ENCODE data around the gene CHD5.

CHD5 gene

DNA sequence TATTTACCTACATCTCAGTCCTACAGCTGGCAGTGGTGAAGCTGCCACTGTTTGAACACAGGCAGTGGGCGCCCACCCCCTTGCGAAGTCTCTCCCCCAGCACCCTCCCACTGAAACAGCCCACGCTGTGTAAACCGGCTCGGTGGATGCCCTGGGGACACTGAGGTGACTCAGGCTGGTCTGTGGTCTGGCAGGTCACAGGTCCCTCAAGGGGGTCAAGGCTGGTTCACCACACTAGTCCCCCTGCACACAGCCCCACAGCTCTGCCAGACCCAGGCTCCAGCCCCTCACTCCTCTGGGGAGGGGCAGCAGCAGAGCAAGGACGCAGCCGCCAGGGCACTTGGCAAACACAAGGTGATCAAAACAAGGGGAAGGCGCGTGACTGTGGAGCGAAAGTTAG is 7.6 kb downstream of the CHD5 start:
- no peak for DNase-seq (ENCODE audit: low spot score)

DNA sequence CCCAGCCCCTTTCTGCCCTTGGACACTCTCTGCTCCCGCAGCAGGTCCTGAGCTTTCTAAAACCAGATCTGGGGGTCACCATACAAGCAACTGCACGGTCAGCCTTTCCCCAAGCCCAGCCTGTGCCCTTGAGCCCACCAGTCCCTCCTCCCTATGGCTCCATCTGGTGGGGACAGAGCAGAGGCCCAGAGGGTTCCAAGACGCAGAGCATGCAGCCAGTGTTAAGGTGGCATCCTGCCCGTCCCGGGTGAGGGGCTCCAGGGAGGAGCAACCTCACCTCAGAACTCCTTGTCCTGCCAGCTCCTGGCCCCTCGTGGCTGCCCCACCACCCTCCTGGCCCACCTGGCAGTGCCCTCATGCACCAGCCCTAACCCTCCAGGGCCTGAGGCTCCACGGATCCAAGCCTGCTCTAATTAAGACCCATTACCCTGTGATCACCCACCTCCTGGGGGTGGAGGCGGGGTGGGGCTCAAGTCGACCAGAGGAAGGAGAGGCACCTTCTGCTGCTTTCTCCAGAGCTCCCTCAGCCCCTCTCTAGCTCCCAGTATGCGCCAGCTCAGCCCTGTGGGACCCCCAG is 8.5 kb downstream of the CHD5 start:
- no peak for DNase-seq (ENCODE audit: low spot score)

DNA sequence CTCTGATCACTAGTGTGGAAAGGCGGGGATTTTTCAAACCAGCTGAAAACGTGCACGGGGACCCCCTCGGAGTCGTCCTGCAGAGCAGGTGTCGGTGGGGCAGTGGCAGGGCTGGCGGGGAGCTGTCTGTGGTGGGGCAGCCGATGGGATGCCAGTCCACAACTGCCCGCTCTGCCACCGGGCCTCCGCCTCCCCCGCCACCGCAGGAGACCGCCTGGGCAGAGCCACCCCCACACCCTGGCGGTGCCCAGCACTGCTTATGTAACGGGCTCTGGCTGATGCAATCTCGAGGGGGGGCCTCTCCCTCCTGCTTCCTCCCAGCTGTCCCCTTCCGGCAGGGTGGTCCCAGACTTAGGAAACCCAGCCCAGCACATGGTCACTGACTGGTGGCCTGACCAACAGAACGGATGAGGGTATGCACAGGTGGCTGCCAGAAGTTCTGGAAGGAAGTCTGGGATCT is 9.3 kb downstream of the CHD5 start:
- no peak for DNase-seq (ENCODE audit: low spot score)

DNA sequence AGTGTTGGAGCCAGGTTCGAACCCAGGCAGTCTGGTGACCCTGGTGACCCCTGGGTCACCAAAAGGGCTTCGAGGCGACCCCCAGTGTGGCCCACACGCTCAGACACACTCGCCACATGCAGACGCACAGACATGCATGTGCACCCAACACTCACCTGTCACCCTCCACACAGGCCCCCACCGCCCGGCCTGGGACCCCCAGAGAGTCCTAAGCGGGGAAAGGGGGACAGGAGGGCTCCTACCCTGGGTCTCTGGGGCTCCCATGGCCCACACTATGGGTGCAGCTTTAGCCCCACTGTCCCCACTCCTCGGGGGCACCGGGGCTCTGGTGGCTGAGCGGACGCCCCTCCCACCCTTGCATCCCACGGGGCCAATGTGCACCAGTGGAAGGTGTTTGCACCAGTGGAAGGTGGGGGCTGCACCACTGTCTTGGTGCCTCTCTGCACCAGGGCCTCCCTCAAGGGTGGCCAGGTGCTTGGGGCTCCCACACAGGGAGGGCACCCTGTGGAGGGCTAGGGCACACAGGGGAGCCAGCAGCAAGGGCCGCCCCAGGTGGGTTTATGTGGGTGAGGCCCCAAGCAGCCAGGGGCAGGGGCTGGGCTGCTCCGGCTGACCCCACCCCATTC is 9.9 kb downstream of the CHD5 start:
- DNase-seq (ENCODE audit: low spot score) = no peak

DNA sequence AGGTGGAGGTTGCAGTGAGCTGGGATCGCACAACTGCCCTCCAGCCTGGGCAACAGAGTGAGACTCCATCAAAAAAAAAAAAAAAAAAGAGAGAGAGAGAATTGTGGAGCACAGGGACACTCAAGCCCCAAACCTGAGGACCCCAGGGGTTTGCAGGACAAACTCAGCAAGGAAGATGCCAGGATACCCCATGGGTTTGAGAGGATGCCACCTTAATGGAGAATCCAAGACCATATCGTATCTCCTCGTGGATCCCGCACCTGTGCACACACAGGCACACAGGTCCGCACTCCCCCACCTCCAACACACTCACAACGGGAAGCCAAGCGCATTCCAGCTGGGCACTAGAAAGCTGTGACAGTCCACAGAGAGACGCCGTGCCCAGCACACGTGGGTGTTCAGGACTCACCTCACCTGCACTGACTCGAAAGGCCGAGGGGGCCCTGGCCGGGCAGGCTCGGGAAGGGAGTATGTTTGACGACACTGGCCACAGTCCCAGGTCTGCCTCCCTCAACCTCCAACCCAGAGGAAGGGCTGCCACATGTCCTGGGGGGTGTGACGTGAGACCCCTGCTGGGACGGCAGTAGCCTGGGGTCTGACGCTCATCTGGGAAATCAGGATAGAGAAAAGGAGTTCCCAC is 11.1 kb downstream of the CHD5 start:
- no peak for DNase-seq (ENCODE audit: low spot score)

DNA sequence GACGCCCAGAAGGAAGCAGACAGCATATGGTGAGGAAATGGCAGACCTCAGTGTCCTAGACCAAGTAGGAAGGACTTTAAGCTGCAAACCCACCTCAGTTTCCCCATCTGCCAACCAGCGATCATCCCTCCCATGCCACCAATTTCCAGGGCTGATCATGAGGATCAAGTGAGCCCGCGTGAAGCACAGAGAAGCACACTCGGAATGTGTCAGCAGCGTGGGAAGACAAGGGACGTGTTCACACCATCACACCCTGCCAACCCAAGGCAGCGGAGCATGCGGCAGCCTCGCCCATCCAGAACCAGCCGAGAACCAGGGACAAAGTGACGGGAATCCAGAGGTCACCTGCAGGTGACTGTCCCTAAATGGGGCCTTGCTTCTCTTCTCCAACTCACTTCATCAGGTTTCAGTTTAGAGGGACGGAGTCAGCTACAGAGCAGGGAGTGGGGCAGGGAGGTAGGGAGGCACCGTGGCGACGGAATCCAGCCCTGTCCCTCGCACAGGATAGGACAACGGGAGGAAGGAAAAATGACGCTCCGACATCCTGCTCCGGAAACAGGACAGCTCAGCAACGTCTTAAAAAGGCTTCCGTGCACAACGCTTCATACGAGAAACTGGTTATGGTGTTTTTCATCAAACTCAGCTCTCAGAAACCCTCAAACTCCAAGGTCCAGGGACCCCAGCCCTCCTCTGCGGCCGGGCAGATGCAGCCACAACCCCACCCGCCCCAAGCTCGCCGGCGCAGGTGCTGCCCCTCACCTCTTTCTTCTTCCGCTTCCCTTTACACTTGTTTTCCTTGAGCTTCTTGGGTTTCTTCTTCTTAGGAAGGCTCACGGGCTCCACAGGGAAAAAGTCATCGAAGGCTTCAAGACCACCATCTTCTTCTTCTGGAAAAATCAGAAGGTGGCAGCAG is 12.5 kb downstream of the CHD5 start:
- DNase-seq (ENCODE audit: low spot score) = no peak

DNA sequence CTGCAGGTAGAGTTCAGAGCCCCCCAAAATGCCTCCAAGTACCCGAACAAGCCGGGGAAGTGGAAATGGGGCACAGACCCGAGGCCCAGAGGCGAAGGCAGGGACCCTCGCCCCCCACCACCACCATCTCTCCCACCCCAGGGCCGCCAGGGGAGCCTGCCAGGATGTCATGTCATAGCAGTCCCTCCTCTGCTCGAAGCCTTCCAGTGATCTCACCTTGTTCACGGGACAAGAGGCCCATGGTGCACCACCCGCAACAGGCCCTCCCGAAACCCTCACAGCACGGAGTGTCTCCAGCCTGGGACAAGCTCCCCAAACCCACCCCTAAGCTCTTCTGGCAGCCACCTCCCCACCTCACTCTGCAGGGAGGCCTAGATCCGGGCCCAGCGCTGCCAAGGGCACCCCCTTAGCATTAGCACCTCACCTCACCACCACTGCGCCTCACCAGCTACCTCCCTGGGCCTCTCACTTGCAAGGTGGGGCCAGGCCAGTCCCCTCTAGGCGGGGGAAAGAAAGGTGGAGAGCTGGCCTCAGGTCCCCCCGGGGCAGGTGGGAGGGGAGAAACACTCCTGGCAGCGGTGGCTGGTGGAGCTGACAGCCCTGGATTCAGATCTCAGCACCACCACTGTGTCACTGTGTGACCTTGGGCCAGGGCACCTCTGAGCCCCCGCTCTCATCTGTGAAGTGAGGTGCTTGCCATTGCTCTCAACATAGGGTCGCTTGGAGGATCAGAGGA is 13.3 kb downstream of the CHD5 start:
- no peak for DNase-seq (ENCODE audit: low spot score)

DNA sequence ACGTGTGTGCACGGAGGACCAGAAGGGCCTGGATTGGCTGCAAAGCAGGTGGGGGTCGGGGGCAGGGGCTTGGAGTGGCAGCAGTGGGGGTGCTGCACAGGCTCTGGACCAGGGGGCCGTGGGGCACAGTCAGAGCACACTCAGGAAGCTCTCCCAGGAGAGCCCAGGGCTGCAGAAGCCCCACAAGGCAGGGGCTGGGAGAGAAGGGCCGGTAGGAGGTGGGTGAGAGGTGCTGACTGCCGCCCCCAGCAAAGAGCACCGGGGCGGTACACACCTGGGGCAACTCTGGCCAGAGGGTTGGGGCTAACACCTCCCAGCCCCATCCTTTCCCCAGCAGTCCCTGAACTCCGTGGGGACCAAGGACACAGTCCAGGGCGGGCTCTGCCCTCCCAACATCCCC is 13.9 kb downstream of the CHD5 start:
- no peak for DNase-seq (ENCODE audit: low spot score)

DNA sequence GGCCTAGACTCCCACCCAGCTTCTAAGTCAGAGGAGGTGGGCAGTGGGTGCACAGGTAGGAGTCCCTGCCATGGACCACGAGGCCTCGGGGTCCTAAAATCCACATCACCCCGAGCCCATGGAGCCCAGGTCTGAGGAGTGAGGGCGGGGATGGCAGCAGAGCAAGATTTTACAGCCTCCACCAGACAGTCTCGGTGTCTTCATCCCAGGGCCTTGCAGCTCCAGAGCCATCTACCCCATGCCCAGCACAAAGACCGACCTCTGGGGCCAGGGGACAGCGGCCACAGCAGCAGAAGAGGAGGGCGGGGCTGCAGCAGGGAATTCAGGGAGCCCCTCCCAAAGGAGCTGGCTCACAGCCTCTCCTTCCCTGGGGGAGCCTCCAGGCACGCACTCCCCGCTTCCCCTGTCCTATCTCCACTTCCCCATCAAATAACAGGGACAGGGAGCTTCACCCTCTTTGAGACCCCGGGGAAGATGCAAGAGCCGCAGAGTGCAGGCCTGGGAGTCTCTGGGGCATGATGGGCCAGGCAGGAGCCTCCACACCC is 14.6 kb downstream of the CHD5 start:
- no peak for DNase-seq (ENCODE audit: low spot score)

DNA sequence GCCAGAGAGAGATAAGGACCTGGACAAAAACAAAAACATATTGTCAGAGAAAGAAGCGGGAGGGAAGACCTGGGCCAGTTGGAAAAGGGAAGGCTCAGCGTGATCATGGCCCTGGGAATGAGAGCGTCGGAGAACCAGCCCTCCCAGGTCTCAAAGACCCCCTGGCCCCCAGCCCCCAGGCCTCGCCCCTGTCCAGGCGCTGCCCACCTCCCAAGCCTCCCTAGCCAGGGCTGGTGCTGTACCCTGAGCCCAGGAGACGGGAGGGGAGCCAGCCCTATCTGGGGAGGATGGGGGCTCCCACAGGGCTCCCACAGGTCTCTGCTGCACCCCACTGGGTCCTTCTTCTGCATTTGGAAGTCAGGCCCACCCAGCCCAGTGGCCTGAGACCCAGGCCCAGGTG is 15.1 kb downstream of the CHD5 start:
- DNase-seq (ENCODE audit: low spot score) = no peak

DNA sequence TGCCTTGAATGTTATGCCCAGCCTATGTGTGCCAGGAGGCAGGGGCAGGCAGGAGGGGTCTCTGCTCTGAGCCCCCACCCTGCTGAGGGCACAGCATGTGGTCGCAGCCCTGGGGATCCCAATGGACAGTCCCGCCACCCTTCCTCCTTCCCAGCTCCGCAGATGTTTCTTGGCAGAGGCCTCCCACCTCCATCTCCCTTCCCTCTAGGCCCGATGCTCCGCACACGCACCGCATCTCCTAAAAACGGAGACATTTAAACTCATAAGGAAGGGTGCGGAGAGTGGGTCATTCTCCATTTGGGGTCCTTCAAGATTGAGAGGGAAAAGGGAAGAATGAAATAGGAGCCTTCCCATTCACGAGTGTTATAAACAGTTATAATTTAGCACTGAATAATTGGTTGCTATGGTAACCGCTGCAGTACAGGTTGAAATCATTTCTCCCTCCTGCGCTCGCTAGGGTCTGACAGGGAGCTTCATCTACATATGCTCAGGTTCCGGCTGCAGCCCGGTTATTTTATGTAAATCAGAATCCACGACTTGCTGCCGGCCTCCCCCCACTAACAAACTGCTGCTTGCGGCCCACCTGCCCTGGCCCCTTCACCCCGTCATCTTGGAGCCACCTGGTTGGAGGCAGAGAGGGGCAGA is 16.0 kb downstream of the CHD5 start:
- DNase-seq (ENCODE audit: low spot score) = no peak

DNA sequence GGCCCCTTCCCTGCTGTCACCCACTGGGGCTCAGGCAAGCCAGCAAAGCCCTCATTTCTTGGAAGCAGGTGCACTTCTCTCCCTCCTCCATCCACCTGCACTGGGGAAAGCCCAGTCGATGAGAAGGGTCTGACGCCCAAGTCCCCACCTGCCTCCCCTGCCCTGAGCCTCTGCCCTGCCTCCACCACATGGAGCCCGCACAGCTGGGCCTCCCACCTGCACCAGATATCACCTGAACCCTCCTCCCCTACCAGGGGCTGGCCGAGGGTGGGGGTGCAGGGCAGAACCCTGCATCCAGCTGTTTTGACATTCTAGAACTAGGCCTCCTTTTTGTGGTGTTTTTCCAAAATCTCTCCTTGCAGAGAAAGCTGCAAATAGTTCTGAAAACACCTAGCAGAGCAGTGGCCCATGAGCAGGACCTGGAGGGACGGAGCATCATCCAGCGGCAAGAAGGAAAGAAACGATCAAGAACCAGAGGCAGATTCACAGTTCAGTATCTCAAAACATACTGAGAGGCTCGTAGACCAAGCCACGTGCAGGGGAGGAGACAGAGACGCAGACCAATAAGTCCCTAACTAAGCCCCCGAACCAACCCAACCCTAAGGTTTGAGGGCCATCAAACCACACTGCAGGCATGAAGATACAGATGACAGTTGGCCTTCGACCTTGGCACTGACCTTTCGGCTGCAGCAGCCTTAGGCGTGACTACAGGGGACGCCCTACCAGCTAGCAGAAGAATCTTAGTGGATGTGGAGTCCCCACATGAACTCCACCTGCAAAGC is 16.7 kb downstream of the CHD5 start:
- DNase-seq (ENCODE audit: low spot score) = no peak

DNA sequence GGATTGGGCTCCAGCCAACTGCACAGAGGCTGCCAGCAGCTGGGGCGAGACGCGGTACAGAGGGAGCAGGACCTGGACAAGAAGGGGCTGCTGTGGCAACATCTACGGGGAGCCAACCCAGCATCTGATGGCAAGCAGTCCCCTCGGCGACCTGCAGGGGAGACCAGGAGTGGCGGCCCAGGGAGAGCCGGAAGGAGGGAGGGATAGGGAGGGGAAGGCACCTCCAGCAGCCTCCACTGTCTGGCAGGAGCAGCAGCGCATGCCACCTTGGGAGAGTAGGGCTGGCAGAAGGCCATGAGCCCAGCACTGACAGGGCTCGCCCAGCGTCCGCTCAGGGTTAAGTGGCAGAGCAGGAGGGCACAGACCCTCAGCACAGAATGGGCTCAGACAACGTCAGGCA is 17.3 kb downstream of the CHD5 start:
- DNase-seq (ENCODE audit: low spot score) = no peak

DNA sequence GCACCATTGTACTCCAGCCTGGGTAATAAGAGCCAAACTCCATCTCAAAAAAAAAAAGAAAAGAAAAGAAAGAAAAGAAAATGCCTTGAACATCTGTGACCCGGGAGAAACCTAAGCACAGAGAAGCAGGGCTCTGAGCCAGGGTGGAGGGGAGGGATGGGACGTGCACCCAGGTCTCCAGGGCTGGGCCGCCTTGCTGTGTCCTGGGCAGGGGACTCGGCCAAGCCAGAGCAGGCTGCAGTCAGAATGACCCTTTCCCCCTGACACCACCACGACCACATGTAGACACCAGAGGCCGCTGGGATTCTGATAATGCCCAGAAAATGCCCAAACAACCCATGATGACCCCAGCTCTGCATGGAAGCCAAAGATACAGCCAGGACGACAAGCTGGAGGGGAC is 17.8 kb downstream of the CHD5 start:
- no peak for DNase-seq (ENCODE audit: low spot score)

DNA sequence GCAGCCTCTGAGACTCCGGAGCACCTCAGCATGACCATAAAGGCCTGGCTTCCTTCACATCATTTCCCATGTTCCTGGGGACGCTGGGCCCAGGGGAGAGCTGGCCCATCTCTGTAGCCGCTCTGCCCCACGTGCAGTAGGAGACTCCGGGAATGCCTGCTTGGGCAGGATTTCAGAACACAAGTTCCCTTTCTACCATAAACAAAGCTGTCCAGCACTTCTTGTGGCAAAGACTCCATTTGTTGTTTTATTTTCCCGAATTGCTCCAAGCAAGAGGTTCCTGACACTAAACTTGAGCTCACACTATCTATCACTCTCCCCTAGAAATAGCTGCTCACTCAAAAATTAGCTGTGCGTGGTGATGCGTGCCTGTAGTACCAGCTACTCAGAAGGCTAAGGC is 21.9 kb downstream of the CHD5 start:
- no peak for DNase-seq (ENCODE audit: low spot score)

DNA sequence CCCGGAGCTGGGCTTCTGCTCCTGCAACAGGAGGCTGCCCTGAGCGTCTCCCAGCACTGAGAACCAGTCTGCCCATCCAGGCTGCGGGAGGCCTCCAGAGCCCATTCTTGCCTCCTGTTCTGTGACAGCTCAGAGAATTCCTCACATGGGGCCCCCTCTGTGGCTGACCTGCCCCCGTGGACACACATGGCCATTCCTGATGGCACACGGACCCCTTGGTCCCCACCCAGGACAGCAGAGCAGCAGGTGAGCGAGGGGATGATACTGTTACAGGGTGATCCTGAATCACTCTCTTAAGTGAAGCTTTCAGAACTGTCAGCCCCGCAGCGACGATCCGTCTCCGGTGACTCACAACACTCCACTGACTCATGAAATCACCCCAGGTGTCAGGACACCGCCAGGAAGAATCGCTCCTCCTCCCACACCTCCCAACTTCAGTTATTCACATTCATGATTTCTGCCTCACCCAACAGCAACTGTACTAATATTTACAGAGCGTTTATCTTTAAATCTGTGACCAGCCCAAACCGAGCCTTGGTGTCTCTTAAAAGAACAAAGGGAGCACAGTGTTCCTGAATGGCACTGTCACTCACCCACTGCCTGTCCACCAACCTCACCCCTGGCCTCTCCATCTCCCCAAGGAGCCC is 22.5 kb downstream of the CHD5 start:
- DNase-seq (ENCODE audit: low spot score) = peak; percentile 80

DNA sequence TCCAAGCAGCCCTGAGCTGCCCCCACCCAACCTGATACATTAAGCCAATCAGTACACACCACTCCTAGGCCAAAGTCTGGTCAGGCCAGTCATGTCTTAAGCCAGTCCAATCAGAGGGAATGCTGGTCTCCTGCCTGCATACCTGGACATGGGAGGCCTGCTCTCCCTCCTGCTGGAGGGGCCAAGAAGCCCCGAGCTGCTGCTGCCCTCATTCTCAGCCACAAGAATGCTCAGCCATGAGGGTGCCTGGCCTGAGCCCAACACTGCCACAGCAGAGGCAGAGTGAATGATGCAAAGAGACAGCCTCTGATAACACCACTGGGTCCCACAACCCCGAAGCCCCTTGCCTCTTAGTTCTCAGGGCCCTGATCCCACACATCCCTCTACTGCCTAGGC is 23.0 kb downstream of the CHD5 start:
- DNase-seq (ENCODE audit: low spot score) = no peak

DNA sequence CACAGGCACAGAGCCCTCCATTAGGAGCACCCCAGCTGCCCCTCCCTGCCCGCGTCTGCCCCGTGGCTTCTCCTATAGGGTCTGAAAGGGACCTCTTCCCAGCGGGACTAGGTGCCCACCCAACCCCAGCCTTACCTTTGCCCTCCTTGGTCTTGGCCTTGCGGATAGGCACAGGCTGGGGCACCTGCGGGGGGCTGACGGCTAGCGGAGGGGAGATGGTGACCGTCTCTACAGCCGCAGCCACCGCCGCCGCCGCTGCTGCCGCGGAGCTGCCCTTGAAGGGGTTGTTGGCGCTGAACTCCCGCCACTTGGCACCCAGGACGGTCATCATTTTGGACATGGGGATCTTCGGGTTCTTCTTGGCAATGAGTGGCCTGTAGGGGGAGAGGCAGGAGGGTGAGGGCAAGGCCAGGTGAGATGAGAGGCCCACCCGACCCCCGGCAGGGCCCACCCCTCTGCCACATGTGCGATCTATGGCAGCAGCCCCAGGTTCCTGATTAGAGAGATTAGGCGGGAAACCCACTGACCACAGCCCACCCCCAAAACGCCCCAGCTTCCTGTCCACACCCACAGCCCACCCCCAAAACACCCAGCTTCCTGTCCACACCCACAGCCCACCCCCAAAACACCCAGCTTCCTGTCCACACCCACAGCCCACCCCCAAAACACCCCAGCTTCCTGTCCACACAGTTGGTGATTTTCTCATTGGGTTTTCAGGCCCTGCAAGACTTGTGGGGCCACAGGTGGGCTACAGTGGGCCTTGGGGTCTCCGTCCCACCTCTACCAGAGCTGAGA is 25.4 kb downstream of the CHD5 start:
- no peak for DNase-seq (ENCODE audit: low spot score)

DNA sequence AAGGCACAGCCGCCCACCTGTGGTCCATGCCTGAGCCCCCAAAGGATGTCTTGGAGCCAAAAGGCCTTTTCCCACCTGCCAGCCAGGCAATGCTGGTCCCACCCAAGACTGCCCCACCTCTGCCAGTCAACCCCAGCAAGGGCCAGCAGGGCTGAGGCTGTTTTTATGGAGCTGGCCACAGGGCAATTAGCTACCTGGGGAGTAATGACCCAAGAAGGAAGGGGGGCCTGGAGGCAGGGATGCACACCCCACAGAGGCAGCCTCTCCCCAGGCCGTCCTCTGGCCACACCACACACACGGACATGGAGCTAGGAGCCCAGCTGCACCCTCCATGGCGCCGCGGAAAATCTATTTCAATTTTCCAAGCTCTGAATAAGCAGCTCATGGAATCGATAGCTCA is 27.2 kb downstream of the CHD5 start:
- DNase-seq (ENCODE audit: low spot score) = no peak
